ENCODE measurements around the gene DCHS1. TPM values are rescaled to one million over a fixed set of nuclear protein-coding genes. Genes with fewer than 3 reads are reported as not detected.

Gene DCHS1
- total RNA-seq, 4 donors from 2014 or later = 7.0 to 23.7 (median 10.7) TPM

DNA sequence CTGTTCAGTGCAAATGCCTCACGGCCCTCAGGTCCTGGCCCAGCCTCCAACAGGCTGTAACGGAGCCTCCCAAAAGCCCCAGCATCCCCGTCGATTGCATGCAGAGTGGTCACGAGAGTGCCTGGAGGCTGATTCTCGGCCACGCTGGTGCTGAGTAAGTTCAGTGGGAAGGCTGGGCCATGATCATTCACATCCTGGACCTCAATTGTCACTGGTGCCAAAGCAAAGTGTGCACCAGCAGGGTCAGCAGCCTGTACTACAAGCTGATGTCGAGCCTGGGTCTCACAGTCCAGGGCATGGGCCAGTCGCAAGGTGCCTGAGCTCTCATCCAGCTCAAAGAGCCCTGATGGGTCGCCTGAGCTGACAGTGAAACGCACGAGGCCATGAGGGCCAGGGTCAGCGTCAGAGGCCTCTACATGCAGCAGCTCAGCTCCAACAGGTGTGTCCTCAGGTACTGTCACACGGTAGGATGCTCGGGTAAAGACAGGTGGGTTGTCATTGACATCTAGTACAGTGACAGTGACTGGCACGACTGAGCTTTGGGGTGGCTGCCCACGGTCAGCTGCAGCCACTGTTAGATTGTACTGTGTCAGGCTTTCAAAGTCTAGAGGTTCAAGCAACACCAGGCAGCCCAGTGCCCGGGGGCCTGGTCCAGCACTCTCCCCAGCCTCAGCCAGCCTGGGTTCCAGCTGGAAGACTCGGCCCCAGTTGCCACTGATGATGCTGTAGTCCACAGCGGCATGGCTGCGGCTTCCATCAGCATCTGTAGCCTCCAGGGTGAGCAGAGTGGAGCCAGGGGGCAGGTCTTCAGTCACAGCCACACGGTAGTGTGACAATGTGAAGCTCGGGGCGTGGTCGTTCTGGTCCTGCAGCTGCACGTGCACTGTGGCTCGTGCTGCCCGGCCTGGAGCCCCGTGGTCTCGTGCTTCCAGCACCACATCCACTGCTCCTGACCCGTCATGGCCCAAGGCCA, 31.9 kb downstream of the DCHS1 start:
- TF ChIP-seq CTCF (IDR thresholded peaks at IDR 0.05; ENCODE audit: low read depth) = no peak

DNA sequence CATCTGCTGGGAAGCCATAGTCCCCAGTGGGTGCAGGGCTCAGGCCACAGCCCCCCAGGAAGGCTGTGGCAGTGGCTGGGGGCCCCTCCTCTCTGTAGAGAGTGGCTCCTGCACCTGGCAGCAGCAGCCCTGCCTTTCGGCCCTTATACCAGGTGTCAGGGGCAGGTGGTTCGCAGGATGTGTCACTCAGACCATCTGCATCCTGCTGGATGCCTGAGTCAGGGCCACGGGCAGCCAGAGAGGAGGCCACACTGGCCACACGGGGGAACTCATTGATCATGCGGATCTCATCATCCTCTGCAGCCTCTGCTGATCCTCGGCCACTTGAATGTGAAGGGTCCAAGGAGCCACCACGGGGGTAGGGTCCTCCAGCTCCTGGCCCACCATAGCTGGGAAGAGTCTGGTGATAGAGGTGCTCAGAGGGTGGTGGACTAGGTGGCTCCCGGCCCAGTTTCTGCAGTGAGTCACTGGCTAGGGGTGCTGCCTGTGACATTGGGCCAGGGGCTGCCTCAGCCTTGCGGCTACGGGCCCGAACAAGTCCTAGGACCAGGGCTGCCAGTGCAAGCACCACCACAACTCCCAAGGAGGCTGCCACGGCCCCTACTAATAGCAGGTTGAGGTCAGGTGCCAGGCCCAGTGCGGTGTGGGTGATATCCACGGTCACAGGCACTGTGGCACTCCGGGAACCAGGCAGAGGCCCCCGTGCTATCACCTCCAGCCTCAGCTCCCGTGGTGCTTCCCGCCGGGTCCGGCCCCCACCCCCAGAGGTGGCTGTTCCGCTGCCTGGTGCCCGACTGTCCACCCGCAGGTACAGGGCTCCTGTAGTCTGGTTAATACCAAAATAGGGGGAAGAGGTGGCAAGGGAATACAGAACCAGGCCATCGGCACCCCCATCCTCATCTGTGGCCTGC, 33.1 kb downstream of the DCHS1 start:
- no peak for TF ChIP-seq CTCF (IDR thresholded peaks at IDR 0.05; ENCODE audit: low read depth)

DNA sequence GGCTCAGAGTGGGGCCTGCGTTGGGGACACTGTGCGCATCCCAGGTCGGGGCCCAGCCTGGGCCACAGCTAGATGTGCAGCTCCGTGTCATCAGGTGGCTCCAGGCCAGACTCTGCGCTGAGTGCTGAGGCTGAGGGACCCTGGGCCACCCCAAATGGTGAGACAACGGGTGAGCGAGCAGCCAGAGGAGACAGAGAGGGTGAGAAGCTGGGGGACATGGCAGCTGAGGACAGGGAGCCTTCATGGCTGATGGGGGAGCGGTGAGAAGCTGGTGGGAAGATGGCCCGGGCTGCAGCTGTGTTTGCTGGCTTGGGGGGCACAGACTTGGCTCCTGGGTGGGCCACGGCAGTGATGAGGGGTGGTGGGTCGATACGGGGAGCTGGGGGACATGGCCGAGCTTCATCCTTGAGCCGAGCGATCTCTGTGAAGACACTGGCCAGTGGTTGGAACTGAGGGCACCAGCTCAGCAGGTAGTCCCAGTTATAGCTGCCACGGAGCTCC, 33.8 kb downstream of the DCHS1 start:
- TF ChIP-seq CTCF (IDR thresholded peaks at IDR 0.05; ENCODE audit: low read depth) = no peak

GRCh38 chr11:6620636-6621035, 35.0 kb downstream of the DCHS1 start:
- TF ChIP-seq CTCF (IDR thresholded peaks at IDR 0.05; ENCODE audit: low read depth) = no peak

DNA sequence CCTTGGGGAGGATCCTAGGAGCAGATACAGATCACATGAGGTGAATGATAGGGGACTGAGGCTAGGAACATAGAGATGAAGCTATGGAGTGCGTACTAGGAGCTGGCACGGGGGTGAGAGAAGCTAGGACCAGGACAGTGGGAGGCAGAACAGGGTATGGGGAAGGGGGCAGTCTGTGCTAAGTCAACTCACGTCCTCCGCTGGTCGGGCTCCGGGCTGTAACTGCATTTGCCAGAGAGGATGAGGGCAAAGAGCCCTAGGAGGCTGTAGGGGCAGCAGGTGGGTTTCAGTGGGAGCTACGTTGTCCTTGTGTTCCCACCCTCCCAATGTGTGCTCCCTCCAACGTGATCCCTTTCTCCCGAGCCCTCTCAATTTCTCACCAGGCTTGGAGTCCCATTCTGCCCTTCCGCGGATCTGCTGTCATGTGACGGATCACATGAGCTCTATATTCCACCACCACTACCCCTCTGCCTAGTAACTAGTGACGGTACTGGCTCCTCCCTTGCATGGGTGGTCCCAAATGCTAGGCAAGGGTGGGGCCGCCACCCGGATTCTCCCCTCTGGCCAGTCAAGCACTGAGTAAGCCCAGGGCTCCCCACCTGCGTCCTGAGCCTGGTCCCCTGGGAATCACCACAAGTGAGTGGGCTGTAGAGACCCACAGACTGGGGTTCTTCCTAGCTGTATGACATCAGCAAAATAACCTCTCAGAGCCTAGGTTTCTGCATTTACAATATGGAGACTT, 36.4 kb downstream of the DCHS1 start, which contains the start of gene TPP1:
Gene TPP1 (minus strand): TSS at position 419 of the 742 bp plus-strand sequence. CDS start 22 bp downstream, at position 397.
- TF ChIP-seq CTCF (IDR thresholded peaks at IDR 0.05; ENCODE audit: low read depth) = no peak

DNA sequence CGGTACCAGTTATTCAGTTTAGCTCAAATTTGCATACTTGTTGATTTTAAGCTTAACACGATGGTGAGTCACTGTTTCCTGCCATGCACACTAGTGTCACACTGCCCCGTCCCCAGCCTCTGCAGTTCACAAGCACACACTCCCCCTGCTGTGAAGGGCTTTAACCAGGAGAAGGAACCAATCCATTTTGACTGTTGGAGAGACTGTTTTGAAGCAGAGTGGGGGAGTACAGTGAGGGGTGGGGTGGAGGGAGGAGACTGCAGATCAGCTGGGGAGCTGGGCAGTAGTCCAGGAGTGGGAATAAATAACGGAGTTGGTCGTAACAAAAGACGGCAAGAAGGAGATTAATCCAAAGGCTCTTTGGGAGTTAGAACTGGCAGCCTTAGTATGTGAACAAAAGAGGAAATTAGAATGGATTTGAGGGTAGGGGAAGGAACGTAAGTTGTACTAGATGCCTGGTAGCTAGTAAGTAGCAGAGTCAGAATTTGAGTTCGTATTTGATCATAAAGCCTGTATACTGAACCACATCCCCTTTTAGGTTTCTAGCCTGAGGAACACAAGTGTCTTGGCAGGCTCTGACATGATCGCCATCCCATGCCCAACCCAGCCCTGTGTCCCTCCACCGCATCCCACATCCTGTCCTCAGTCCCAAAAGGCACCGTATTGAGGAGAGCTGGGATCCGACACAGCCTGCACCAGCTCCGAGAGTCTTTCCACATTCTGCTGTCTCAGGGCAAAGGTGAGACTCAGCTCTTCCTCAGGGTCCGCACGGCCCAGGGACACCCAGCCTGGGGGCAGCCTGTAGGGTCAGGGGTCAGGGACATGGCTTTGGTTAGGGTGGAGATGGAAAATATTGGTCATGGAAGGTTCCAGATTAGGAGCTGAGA, 37.2 kb downstream of the DCHS1 start:
- no peak for TF ChIP-seq CTCF (IDR thresholded peaks at IDR 0.05; ENCODE audit: low read depth)
